Stimulated activated CD8-positive, alpha-beta memory T cell treated with anti-CD3 and anti-CD28 coated beads, Interleukin-4, amount 100 ng/mL, for 48 hours (primary cell): ENCODE results near the gene MYO18A.

Source experiments
- DNase-seq: peaks from one replicate; pipeline ENCODE4 v3.0.0-alpha.2; 2020

MYO18A gene

DNA sequence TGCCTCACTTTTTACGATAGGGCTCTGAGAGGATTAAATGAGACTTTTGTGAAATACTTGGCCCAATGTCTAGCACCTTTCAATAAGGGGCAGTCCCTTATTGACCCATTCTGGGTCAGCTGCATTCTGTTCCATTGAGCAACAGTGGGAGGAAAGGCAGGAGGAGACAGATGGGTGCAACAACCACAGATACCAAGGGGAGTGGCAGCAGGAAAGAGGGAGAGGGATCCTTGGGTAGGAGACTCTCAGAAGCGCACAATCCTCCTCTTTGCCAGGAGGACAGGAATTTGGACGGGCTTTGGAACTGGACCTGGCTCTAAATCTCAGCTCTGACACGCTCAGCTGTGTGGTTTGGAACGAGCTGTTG lies 133.7 kb downstream of the MYO18A start:
- DNase-seq: no peak

DNA sequence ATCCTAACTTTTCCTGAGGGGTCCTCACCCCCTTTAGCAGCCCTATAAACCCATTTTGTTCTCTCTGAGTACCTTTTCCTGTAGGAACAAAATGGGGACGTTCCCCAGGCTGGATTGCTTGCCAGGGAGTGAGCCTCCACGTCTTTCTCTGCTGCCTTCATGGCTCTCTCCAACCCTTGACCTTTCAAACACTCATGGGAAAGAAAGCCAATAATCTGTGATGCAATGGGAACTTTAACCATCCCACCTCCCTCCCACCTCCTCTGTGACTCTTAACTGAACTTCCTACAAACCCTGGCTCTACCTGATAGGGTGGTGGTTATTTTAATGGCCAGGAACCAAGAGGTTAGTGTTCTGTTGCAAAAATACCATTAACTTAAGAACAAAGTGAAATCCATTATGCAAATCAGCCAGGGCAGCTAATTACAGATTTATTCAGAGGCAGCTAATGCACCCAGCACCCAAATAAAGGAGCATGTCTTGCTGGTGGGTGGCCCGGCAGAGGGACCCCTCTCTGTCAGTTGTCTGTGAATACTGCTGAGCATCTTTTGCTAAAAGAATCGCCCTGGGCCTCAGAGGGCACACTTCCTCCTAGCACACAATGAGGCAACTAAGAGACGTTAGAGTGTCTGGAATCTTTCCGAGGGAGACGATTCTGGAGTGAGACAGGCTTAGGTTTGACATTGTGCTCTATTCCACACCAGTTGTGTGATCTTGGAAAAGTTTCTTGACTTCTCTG lies 134.3 kb downstream of the MYO18A start:
- DNase-seq: no peak

DNA sequence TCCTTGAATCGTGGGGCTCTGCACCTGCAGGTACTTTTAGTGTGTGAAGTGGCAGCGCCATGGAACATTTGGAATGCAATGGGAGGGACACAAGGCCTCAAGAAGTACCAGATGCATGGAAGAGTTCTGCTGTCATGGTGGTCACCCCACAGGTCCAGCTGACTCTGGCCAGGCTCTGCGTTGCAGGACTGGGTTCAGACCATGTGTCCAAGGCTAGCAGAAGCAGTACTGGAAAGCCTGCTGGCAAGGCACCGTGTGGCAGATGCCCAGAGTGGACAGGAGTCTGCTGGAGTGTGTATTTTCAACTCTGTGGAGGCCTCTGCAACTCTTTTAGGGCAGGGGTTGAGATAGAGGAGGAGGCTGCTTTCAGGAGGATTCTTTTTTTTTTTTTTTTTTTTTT lies 135.2 kb downstream of the MYO18A start:
- DNase-seq: no peak

DNA sequence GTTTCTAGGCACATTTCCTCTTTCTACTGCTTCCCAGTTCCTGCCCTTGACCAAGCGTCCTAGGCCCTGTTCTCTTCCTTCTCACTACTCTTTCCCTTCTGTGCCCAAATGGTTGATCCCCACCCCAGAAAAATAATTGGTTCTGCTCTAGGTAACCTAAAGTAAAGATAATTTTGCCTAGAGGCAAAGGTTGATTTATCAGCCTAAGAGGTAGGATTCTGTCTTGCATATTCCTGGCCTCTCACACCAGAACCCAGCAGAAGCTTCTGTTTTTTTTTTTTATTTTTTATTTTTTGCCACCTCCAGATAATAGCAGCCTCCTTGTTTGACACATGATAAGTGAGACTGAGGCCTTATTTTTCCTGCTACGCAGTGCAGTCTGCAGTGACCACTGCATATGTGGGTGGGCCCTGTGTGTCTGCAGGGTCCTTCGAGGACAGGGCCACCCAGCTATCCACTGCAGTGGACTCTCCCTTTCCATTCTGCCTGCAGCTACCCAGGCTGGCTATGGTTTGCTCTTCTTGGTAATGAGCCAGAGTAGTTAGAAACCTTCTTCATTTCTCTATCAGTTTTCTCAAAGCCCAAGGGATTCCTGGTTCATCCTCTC lies 136.6 kb downstream of the MYO18A start:
- no peak for DNase-seq

DNA sequence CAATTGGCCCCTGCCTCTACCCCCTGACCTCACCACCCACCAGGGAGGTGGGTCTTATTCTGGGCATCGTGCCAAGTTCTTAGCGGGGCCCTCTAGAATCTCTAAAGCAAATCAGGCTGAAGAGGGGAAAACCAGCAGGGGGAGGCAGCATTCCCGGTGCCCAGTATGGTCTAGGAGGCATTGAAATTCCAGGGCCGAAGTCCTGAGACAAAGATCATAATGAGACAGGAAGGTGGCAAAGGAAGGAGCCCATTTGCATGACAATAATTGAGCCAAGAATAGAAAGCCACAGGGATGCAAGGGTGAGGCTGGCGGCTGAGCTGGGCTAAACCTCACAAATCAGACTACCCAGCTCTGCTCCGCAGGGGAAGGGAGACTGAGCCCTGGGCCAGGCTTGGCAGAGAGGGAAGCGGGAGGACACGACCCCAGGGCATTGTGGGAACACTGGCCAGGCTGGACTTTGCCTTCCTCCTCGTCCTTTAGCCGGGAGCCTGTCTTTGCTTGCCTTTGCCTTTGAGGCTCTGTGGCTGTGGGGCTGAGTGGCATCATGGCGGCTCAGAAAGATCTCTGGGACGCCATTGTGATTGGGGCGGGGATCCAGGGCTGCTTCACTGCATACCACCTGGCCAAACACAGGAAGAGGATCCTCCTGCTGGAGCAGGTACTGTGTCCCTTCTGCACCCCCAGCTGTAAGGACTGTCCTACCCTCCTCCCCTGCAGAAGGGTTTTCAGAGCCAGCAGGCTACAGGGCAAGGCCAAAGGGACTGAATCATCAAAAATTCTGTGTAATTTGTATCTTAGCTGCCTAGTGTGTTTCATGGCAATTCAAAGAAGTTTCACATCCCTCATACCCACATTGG lies 137.3 kb downstream of the MYO18A start, which contains the start of gene PIPOX:
PIPOX (plus strand) TSS at position 463 of the 860 bp plus-strand sequence; CDS start at position 548, 85 bp downstream.
- no peak for DNase-seq

DNA sequence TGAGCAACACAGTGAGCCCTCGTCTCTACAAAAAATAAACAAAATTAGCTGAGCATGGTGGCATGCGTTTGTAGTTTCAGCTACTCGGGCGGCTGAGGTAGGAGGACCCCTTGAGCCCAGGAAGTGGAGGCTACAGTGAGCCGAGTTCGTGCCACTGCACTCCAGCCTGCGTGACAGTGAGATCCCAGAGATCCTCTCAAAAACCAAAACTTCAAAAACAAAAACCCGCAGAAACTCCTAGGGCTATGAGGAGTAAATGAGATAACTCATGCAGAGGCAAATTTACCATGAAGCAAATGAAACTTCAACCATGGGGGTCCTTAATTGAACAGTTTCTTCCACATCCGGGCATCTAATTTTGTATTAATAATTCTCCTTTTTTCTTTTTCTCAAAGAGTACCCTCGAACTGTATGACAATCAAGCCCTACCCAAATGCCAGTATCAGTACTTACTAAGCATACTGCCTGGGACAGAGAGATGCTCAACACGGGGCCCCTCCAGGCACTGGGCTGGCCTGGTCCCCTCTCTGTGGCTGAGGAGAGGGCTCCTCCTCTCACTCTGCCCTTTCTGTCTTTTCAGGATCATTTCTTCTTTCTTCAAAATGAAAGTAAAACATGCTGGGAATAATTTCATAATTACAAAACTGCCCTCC lies 138.0 kb downstream of the MYO18A start:
- no peak for DNase-seq

DNA sequence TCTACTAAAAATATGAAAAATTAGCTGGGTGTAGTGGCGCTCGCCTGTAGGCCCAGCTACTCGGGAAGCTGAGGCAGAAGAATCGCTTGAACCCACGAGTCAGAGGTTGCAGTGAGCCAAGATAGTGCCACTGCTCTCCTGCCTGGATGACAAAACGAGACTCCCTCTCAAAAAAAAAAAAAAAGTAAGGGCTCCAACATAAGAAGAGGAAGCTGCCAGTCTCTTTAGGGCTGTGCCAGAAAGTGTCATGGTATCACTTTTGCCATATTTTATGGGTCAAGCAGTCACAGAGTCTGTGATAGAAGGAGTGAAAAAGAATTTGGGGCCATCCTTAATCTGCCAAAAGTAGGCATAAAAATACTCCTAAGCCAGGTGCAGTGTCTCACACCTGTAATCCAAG lies 138.6 kb downstream of the MYO18A start:
- DNase-seq: no peak

DNA sequence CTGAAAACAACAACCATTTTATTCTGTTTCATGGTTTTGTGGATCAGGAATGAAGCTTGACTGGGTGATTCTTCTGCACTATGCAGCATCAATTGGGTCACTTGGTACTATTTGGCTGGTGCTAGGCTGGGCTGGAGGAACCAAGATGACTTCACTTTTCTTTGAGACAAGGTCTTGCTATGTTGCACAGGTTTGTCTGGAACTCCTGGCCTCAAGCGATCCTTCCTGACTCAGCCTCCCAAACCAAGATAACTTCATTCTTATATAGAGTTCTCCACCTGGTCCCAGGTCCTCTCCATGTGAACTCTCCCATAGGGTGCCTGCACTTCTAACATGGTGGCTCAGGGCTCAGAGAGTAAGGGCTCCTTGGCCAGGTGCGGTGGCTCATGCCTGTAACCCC lies 139.1 kb downstream of the MYO18A start:
- no peak for DNase-seq

DNA sequence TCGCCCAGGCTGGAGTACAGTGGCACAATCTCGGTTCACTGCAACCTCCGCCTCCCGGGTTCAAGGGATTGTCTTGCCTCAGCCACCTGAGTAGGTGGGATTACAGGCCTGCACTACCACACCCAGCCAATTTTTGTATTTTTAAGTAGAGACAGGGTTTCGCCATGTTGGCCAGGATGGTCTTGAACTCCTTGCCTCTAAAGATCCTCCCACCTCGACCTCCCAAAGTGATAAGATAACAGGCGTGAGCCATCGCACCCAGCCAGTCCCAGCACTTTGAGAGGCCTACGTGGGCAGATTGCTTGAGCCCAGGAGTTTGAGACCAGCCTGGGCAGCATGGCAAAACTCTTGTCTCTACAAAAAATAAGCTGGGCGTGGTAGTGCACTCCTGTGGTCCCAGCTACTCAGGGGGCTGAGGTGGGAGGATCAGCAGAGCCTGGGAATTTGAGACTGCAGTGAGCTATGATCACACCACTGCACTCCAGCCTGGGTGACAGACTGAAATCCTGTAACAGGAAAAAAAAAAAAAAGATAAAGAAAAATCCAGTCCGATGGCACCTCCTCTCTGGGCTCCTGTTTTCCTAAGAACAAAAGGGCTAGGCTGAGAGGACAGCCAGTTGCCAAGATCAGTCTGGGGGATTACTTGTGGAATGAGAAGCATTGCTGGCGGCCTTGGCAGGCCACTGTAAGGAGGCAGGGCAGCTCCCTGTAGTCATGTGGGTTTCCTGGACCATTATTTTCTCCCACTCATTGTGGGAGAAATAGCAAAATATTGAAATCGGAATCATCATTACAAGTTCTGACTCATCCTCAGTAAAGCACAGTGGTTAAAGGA lies 140.2 kb downstream of the MYO18A start:
- DNase-seq: no peak

DNA sequence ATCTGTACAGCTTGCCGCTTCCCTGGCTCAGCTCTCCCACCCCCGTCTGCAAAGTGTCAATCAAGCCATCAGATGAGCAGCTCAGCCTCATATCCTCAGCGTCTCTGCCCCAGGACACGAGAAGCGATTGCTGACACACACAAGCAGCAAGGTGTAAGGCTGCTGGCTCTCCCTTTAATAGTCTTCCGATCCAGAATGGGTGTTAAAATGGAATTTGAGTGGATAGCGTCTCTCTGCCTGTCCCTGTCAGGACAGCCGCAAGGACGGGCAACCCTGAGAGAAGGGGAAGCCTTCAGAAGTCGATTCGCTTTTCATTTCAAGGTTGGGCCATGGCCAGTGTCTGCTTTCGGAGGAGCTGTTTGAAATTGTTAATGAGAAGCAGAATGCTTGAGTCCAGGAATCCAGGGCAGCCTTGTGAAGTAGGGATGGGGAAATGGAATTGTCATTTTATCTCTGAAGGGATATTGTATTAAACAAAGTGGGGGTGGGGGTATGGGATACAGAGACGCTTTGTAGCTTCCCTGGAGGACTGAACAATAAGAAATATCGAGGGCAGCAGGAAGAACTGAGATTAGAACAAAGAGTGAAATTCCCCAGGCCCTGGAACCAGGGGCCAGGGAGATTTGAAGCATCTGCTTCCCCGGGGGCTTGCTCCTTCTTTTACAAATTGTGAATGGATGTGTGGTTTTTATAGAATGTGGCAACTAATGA lies 142.0 kb downstream of the MYO18A start:
- DNase-seq: no peak

DNA sequence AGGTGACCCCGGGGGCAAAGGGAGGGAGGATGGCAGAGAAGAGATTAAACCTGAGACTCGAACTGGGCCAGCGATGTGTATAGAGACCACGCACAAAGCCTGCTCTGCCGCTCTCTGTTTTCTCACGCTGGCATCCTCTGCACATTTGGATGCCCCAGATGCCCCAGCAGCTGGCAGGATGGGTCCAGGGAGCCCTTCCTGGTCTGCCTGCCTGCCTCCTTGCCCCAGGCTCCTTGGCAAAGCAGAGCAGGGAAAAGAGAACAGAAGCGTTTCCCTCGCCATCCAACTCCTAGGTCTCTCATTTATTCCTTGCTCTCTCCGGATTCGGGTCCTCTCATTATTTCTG lies 142.5 kb downstream of the MYO18A start:
- no peak for DNase-seq

DNA sequence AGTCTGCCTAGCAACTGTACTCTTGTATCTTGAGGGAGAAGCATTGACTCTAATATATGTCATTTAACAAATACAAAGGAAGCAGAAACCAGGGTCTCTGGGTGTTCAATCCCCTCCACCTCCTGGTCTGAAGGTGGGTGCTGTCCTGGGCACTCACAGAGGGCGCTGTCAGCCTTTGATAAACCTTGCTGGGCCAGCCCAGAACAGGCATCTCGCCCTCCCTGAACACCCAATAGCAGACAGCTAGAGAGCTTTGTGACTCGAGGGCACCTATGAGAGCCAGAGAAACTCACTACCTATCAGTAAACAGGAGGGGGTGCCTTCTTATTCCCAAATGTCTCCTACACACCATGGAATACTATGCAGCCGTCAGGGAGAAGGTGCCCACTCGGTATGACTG lies 143.6 kb downstream of the MYO18A start:
- no peak for DNase-seq

DNA sequence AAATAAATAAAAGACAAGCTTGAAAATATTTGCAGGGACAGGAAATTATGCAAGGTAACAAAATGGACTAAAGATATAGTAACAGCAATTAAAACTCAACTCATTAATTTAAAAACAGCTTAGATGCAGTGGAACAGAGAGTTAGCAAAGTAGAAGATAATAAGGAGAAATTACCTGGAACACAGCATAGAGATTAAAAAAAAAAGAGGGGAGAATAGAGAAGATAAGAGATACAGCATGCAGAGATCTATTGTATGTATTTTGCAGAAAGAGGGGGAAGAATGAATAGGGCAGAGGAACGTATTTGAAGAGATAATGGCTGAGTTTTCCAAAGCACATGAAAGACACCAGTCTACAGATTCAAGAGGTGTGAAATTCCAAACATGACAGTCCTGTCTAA lies 145.7 kb downstream of the MYO18A start:
- DNase-seq: no peak

DNA sequence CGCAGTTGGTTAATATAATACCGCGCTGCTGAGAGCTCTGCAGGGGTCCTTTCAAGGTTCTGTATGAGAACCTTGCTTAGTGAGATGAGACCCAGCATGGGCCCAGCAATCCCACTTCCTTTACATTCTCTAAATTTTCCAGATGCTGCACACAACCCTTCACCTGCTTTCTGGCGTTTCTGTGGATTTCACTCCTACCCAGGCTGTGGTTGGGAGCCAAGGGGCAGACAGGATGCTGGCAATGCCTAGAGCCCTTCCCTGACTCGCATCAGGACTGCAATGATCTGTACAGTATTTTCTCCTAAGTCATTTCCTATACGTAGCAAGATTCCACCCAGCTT lies 147.4 kb downstream of the MYO18A start:
- no peak for DNase-seq

DNA sequence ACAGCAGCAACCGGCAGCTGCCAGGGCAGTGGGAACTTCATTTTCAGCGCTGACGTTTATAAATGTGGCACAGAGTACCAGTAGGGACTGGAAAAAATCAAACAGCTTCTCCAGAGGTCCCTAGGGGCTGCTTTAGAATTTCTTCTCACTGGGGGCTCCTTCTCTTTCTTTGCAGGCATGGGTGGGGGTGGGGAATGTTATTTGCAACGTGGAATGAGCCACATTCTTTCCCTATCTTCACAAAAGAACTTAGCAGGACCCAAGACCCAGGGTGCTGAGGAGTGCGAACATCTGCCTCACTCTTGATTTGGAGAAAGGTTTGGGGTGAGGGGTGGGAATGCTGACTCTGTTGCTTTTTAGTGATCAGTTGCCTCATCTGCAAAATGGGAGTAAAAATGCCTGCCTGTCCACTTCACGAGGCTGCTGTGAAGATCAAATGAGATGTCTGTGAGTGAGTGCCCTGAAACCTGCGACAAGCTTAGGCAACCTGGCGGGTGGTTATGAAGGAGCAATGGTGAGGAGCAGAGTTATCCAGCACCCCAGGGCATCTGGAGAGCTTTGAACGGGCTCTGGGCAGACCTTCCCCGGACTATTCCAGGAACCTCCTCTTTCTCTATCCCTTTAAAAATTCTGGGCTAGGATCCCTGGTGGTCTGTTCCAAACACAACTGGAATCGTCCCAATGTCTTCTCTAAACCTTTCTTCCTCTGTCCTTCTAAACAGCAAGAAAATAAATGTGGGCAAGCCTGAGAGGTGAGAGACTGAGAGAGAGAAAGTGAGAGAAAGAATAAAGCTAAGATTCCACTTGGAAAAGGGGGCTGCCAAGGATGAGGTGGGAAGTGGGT lies 148.0 kb downstream of the MYO18A start:
- DNase-seq: no peak

DNA sequence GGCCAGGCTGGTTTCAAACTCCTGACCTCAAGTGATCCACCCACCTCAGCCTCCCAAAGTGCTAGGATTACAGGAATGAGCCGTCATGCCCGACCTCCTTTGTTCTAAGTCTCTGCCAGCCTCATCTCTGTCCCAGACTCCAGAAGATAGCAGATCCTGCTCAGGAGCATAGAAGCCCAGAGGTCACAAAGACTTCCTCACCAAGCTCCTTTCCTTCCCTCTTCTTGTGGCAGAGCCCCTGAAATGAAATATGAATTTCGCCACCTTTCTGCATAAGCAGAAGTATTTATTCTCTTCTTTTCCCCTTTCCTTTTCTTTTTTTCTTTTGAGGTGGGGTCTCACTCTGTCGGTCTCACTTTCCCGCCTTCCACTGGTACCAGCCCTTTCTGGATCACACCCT lies 148.7 kb downstream of the MYO18A start:
- no peak for DNase-seq

DNA sequence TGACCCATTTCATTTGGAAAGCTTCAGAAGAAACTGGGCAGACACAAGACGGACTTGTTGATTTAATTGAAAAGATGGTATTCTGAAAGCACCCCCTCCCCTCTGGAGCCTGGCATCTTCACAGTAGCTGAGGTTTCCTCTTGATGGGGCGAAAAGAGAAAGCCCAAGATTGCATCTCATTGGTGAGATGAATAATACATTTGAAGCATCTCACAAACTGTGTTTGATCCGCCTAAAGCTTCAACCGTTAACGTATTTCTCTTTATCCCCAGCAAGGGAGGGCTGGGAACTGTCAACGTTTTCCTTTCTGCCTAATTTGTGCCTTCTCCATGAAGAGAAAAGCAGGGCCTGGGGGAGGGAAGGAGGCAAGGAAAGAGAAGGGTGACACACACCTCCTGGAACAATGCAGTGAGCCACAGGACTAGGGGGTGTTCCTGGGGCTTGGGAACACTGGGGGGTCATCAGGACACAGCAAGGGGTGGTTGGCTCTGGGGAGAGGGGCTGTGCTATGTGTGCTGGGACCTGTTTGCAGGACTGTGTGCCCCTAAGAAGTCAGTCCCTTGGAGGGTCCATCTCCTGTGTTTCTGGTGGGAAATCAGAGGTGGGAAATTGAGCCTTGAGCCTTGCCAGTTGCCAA lies 155.8 kb downstream of the MYO18A start:
- DNase-seq: no peak

DNA sequence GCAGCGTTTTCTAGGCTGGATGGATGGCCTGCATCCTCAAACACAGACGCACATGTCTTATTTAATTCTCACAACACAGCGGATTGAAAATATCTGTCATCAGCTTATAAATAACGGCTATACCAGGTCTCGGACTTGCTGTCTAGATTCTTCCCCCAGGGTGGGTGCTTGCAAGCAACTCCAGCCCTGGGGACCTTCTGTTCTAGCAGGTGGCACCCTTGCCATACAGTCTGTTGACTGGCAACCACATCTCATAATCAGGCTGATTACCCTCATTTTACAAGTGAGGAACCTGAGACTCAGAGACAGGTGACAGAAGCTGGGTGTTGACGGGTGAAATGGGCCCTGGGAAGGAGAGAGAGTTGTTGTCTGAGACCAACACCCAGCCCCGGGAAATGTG lies 158.1 kb downstream of the MYO18A start:
- no peak for DNase-seq

DNA sequence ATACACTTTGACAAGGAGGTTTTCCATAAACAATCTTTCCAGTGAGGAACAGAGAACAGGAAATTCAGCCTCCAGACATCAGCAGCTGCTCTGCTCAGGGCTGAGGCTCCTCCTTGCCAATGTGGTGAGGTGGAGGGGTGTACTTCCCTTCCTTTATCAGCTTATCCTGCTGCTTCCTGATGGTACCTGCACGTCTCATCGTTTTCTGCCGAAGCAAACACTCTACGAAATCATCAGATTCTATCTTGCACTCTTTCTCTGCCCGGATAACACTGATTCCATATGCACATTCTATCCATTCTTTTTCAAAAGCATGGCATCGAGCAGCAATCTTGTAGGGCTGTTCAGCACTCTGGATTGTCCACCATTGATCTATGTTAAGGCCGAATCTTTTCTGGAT lies 159.0 kb downstream of the MYO18A start:
- no peak for DNase-seq
